SH-SY5Y (cell line): Measurements from ENCODE around the gene PCA3.

Experiments
- GATA2 ChIP-seq: IDR thresholded peaks from 2 replicates; pipeline ENCODE4 v1.6.1; 2011; ENCODE audit warnings: mild to moderate bottlenecking, low read depth, low read length
- GATA3 ChIP-seq: IDR thresholded peaks from 2 replicates; pipeline ENCODE4 v1.6.1; 2011; ENCODE audit warnings: low read depth, mild to moderate bottlenecking, low read length, moderate library complexity

Gene PCA3

DNA sequence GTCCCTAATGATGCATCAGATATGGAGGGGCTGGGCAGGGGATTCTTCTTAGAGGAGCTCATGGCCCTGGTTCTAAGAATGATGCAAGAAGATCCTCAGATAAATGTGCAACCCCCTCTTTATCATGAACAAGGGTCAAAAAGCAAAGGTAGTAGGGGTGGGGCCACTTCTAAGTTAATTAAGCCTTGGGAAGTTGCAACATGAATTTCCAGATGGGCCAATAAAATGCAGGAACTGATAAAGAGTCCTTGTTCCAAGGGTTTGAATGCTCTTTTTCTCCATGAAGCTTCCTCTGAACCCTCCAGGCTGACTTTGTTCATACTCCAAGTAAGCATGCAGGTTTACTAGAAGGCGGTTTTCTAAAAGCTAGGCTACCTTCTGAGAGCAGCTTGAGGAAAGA lies 25.6 kb downstream of the PCA3 start:
- no peak for TF ChIP-seq GATA3
- TF ChIP-seq GATA2, result no peak

DNA sequence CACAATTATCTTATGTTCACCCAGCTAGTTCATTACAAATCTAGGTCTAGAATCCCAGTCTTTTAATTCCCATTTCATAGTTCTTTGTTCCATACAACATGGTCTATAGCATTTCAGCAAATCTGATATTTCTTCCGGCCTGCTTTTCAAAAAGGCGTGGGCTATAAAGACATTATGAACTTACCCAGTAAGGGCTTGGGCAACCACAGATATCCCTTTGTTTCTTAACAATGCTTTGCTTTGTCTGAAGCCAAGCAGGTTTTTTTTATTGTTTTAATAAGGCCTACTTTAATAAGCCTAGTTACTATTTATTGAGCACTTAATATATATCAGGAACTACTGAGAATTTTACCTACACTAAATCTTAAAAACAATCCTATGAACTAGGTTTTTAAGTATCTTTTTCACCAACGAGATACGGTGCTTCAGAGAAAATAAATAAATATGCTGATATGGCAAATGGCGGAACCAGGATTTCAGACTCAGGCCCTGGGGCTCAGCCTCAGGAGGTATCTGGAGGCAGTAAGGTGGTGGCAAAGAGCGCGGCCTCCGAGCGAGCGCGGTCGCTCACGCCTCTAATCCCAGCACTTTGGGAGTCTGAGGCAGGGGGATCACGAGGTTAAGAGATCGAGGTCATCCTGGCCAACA lies 29.7 kb downstream of the PCA3 start:
- TF ChIP-seq GATA3, result no peak
- TF ChIP-seq GATA2, result no peak

DNA sequence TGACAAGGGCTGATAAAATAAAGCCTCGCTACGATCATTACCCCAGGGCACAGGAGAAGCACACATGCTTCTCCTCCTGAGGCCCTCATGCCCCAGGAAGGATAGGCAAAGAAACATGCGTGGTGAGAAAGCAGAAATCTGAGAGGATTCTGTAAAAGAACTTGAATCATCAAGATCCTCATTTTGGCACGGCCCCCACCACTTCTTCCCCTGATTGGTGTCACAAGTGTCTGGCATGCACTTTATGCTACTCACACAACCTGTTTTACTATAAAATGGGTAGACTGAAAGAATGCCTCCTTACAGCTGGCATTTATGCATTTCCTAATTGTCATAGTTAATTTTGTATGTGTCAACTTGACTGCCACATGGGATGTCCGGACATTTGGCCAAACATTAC lies 32.1 kb downstream of the PCA3 start:
- TF ChIP-seq GATA3, result no peak
- TF ChIP-seq GATA2, result no peak

DNA sequence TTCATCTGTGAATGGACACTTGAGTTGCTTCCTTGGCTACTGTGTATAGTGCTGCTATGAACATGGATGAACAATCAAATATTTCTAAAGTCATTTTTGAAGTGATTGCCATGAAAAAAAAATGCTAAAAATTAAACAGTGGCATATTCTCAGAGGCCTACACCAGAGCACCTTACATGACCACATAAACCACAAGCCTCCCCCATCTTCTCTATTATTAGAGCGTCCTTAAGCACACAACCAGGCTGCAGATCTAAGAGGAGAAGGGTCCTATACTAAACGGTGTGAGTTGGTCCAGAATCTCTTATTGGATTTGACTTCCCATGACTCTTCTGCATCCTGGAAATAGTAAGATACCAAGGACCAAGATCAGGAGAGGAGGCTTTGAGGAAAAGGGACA lies 34.3 kb downstream of the PCA3 start:
- TF ChIP-seq GATA2 (no peak), GATA3 (no peak)

DNA sequence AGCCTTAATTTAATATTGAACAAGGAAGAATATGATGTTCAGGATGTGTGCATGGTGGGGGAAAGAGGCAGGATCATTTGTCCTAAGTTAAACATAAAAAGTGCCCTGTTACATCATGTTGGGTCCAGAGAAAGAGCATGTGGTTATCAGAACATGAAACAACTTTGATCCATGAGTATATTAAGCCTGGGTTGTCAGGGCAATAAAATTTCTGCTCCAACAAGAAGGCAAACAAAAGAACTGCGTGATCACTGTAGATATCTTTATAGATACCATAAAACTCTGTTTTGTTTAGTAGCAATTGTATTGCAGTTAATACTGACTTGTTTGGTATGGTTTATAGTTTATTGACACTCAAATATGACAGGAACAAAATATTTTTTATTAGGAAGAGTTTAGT lies 35.2 kb downstream of the PCA3 start:
- no peak for TF ChIP-seq GATA3
- TF ChIP-seq GATA2, result no peak

DNA sequence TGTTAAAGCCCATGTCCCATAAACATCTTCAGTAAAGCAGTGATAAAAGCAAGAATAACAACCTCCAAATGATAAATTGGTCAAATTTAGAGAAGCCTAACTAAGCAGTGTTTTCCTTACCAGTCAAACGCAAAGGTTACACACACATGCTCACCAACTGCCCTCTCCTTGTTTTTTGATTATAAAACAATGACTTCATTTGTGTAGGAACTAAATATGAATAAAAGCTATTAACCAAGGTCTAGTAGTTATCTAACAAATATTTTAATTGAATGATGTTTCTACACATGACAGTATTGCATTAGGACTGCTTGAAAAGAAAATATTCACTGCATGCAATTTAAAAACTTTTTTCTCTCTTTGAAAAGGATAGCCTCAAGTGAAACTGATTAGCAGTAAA lies 36.7 kb downstream of the PCA3 start:
- no peak for TF ChIP-seq GATA3
- TF ChIP-seq GATA2, result no peak

DNA sequence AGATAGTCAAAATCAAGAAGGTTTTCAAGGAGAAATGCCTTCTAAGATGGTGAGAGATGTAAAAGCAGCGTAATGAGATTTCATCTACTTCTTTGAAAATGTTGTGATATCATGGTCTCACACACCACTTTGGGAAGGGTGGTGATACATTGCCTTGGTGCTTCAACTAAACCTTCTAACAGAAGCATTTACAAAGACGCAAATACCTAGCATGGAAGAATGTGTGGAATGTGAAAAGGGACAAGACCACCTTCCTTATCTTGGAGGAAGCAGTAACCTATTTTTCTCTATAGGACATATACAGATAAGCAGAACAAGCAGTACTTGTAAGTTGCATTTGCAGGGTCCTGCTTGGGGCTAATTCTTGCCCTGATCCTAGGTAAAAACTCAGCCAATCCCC lies 38.8 kb downstream of the PCA3 start:
- no peak for TF ChIP-seq GATA2
- TF ChIP-seq GATA3, result no peak

DNA sequence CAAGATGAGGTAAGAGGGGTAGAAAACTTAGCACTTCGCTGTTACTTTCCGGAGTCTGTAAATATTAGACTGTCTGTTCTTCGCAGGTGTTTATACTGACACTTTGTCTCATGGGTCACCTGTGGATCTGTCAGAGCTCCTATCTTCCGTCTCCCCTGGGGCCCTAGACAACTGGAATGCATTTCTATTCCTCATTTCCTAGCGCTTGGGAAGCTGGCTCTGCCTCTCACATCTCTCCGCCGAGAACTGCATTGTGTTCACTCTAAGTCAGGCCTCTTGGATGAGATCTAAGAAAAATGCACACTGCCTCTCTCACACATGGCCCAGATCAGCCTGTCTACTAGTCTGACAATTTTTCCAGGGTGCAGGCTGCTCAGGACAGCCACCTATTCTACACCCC lies 39.5 kb downstream of the PCA3 start:
- TF ChIP-seq GATA2 (no peak), GATA3 (no peak)

DNA sequence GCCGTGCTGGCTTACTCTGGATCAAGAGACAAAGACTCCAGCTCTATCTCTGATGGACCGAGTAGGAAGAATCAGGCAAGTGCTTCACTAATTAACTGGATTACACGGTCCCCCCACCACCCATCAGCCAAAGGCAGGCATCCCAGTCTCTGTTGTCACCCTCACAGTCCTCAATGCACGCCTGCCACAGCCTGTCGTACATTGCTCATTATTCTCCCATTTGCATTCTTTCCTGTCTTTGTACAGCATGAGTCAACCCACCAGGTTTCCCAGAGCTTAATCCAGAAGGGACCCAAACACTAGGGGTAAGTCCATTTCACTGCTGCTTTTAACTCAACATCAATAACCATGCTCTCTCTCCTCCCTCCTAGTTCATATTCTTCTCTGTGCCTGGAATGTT lies 44.4 kb downstream of the PCA3 start:
- TF ChIP-seq GATA2 (no peak), GATA3 (no peak)

DNA sequence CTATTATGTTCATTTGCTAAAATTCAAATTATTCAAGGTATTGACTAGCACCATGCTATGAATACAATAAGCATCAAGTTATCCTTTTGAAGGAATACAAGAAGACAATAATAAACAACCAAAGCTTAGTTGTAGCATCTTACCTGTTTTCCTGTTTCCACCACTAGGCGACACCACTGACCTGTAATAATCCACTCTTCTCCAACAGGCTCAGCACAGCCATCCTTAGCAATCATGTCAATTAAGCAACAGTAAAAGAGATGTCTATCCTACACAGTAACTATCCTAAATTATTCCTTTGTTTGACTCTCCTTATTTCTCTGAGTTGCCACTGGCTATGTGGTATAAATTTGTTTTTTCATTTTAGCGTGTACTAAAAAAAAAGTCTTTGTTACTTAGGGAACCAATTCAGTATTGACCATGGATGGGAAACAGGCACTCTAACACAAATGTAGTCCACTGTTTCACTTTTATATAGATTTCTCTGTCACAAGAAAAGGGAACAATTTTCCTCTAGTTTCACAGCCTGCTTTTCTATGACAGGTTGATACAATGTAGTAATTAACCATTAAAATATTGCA lies 46.2 kb downstream of the PCA3 start:
- TF ChIP-seq GATA3, result no peak
- no peak for TF ChIP-seq GATA2

DNA sequence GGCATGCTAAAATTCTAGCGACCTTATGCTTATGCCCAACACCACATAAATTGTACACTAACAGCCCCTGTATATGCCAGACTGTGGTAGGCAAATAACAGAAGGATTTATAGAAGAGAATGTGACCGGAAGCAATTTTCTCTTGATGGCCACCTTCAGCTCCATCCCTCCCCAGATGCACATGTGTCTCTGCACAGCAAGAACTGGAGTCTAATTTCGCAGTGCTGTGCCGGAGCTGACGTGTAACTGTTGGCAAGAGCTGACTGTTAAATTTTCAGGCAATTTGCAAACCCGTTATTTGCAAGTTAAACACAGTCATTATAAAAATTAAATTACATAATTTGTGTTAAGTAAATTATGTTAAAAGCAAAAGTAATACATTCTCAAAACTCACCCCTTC lies 48.4 kb downstream of the PCA3 start:
- no peak for TF ChIP-seq GATA2
- TF ChIP-seq GATA3, result no peak

DNA sequence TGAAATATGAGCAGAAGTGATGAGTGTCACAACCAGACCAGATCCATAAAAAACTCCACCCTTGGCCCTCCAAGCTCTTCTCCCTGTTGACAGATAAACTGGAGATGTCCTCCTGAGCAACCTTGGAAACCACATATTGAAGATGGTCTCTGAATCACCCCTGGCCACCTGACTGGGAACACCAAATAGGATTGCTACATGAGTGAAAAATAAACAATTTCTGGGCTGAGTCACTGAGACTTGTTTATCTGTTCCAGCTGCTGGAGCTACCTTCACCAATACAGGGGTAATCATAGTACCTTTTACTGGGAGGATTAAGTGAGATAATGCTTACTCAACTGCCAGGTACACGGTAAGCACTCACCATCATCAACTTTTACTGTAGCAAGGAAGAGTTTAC lies 53.3 kb downstream of the PCA3 start:
- TF ChIP-seq GATA2, result no peak
- TF ChIP-seq GATA3, result no peak

DNA sequence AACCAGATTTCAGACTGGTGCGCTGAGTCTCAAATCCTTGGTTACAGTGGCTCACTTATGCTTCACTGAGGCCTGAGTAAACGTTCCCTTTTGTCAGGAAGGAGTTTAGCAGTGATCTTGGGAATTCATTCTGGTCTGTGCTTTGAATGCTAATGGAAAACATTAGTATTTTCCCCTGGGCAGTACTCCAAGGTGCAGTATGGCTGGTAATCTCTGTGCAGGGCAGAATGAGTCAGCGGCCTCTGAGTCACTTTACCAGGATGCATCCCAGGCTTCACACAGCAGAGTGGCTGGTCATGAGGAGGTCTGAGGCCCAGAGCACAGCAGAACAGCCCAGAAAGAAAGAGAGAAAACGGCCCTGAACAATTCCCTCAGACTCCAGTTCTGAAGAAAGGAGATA lies 54.0 kb downstream of the PCA3 start:
- TF ChIP-seq GATA2, result no peak

DNA sequence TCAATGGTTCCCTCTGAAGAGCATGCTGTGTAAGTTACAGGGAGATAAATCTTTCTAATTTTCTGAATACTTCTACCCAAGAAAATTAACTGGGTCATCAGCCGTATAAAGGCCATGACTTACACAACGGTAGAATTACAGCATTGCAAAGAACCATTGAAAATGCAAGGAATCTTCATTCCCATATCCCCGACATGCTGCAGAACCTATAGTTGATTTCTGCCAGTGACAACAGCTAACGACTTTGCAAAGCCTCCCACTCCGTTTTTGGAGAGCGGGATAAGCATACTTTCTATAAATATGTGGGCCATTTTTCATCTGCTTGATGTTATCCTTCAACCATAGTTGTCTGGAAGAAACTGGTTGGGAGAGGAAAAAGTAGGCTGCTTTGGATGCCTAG lies 56.2 kb downstream of the PCA3 start:
- TF ChIP-seq GATA2, result no peak
- TF ChIP-seq GATA3, result no peak

DNA sequence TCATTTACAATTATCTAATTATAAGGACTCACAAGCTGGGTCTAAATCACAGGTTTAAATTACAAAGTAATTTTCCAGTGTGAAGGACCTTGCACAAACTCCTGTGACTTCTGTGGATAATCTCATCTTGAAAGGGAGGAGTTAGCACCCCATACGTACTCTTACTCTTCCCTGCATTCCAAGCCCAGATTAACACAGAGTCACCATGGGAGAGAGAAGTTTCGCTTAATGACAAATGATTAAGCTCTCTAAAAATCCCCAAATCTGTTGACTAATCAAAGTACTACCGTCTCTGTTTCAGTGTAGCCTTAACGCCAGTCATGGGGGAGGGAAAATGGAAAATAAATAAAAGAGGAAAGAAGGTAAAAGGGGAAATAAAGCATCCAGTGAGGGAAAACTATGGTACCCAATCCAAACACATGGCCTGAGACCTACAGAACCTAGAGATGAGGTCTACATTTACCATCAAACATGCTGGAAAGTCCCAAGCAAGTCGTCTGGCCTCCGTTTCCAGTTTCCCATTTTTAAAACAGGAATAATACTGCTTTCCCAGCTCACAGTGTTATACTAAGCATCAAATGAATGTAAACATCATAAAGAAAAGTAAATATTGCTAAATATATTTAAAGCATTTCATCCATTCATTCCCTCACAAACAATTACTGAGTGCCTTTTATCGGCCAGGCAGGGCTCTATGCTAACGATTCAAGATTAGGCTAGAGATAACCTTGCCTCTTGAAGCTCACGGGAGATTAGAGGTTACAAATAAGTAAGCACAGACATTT lies 63.2 kb downstream of the PCA3 start:
- no peak for TF ChIP-seq GATA2
- TF ChIP-seq GATA3, result no peak
